Measurements from ENCODE around the gene OSBPL3. TPM values are rescaled to one million over a fixed set of nuclear protein-coding genes. Genes with fewer than 3 reads are reported as not detected.
"Not testable (repeated sequence)": the region's sequence is repeated elsewhere in the genome, so short reads cannot be mapped to it uniquely, and the experiment has no call there.

OSBPL3 gene
- total and polyA plus RNA-seq, 2 donors (not counting 1 experiment from before 2014, with no cell fraction given) = 22.7 to 70.2 TPM

DNA sequence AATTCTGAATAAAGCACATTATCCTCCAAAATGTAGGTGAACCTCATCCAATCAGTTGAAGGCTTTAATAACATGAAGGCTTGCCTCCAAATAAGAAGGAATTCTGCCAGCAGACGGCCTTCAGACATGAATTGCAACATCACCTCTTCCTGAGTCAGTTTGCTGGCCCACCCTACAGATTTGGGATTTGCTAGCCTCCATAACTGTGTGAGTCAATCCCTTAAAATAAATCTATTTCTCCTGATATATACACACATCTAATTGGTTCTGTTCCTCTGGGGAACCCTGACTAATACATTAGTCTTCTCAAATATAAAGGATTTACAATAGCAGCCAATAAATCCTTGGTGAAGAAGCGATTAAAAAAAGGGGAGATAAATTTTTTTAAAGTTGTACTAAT, 34.8 kb upstream of the OSBPL3 start:
- peak; percentile 92 to 96 for DNase-seq (ENCODE audit: low read depth in 2 of 2)
- no peaks in the 10 kb centered on the region for H3K36me3 ChIP-seq (ENCODE audit: control insufficient read depth, insufficient read depth, low read length)
- H3K9ac ChIP-seq (ENCODE audit: insufficient read depth, low read length) = no peak overlapping the region
- no peak overlapping the region for H2AFZ ChIP-seq (ENCODE audit: low read length)
- H3K9me3 ChIP-seq (ENCODE audit: control insufficient read depth, insufficient read depth, low read depth, low read length) = no peaks in the 10 kb centered on the region
- TF ChIP-seq EZH2 (IDR thresholded peaks at IDR 0.05; ENCODE audit: low read length, missing control alignments) = no peak
- TF ChIP-seq, protein P1, sequence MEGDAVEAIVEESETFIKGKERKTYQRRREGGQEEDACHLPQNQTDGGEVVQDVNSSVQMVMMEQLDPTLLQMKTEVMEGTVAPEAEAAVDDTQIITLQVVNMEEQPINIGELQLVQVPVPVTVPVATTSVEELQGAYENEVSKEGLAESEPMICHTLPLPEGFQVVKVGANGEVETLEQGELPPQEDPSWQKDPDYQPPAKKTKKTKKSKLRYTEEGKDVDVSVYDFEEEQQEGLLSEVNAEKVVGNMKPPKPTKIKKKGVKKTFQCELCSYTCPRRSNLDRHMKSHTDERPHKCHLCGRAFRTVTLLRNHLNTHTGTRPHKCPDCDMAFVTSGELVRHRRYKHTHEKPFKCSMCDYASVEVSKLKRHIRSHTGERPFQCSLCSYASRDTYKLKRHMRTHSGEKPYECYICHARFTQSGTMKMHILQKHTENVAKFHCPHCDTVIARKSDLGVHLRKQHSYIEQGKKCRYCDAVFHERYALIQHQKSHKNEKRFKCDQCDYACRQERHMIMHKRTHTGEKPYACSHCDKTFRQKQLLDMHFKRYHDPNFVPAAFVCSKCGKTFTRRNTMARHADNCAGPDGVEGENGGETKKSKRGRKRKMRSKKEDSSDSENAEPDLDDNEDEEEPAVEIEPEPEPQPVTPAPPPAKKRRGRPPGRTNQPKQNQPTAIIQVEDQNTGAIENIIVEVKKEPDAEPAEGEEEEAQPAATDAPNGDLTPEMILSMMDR (conservative IDR thresholded peaks at IDR 0.05 in 1 of 2, IDR thresholded peaks at IDR 0.05 in 1 of 2; ENCODE audit: low read depth in 1 of 2, low read length in 2 of 2) = no peak
- no peak overlapping the region for H3K27ac ChIP-seq (ENCODE audit: insufficient read depth, low read length)
- H3K27me3 ChIP-seq (ENCODE audit: control insufficient read depth, insufficient read depth, low read length) = no peaks in the 10 kb centered on the region
- no peaks in the 10 kb centered on the region for H4K20me1 ChIP-seq (ENCODE audit: control insufficient read depth, extremely low read depth, insufficient read depth, low read length)
- no peak overlapping the region for H3K4me2 ChIP-seq (ENCODE audit: extremely low read depth, insufficient read depth, low read length)
- H3K4me3 ChIP-seq (replicated peaks in 1 of 4; ENCODE audit: control extremely low read depth in 1 of 4, insufficient read depth in 1 of 4, low read depth in 3 of 4, low read length in 4 of 4) = no peak overlapping the region
- H3K4me1 ChIP-seq (ENCODE audit: control insufficient read depth, extremely low read depth, insufficient read depth, low read length) = peaks cover 8% of the 10 kb centered on the region
- H3K79me2 ChIP-seq (ENCODE audit: control insufficient read depth, insufficient read depth, low read length) = no peaks in the 10 kb centered on the region

DNA sequence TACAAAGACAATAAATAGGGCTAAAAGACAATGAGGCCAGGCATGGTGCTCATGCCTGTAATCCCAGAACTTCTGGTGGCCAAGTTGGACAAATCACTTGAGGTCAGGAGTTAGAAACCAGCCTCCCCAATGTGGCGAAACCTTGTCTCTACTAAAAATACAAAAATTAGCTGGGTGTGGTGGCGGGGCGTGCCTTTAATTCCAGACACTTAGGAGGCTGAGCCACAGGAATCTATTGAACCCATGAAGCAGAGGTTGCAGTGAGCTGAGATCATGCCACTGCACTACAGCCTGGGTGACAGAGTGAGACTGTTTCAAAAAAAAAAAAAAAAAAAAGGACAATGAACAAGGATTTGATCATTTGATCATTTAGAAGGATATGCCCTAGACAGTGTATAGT, 32.7 kb upstream of the OSBPL3 start:
- peak; percentile 14 to 69 for DNase-seq (ENCODE audit: low read depth in 2 of 2)
- H3K9me3 ChIP-seq (ENCODE audit: control insufficient read depth, insufficient read depth, low read depth, low read length); H3K4me1 ChIP-seq (ENCODE audit: control insufficient read depth, extremely low read depth, insufficient read depth, low read length); H3K27me3 ChIP-seq (ENCODE audit: control insufficient read depth, insufficient read depth, low read length); H2AFZ ChIP-seq (ENCODE audit: low read length); H3K9ac ChIP-seq (ENCODE audit: insufficient read depth, low read length); H3K79me2 ChIP-seq (ENCODE audit: control insufficient read depth, insufficient read depth, low read length); H3K4me3 ChIP-seq (replicated peaks in 1 of 4; ENCODE audit: control extremely low read depth in 1 of 4, insufficient read depth in 1 of 4, low read depth in 3 of 4, low read length in 4 of 4); H3K4me2 ChIP-seq (ENCODE audit: extremely low read depth, insufficient read depth, low read length); H3K36me3 ChIP-seq (ENCODE audit: control insufficient read depth, insufficient read depth, low read length); H4K20me1 ChIP-seq (ENCODE audit: control insufficient read depth, extremely low read depth, insufficient read depth, low read length): not testable (repeated sequence)
- H3K27ac ChIP-seq (ENCODE audit: insufficient read depth, low read length) = peak overlapping the region; percentile 0

DNA sequence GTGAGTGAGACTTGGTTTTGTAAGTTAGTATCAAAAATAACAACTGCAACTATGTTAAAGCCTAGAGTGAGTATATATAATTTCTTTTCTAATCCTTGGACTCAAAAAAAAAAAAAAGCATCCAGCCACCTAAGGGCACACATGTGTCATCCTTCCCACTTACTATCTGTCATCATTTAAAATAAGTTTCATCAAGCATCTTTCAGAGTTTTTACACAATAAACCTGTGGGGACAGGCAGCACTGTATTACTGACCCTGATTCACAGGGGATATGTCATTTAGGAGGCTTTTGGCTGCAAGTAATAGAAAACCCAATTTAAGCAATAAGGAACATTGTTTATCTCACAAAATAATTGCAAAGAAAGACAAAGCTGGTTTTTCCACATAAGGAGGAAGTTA, 32.3 kb upstream of the OSBPL3 start:
- no peak overlapping the region for H2AFZ ChIP-seq (ENCODE audit: low read length)
- H3K27me3 ChIP-seq (ENCODE audit: control insufficient read depth, insufficient read depth, low read length) = no peaks in the 10 kb centered on the region
- TF ChIP-seq EZH2 (IDR thresholded peaks at IDR 0.05; ENCODE audit: low read length, missing control alignments) = no peak
- TF ChIP-seq, protein P1 (conservative IDR thresholded peaks at IDR 0.05 in 1 of 2, IDR thresholded peaks at IDR 0.05 in 1 of 2; ENCODE audit: low read depth in 1 of 2, low read length in 2 of 2) = no peak
- no peaks in the 10 kb centered on the region for H4K20me1 ChIP-seq (ENCODE audit: control insufficient read depth, extremely low read depth, insufficient read depth, low read length)
- H3K4me1 ChIP-seq (ENCODE audit: control insufficient read depth, extremely low read depth, insufficient read depth, low read length) = peaks cover 8% of the 10 kb centered on the region
- no peak for DNase-seq (ENCODE audit: low read depth in 2 of 2)
- no peak overlapping the region for H3K27ac ChIP-seq (ENCODE audit: insufficient read depth, low read length)
- H3K36me3 ChIP-seq (ENCODE audit: control insufficient read depth, insufficient read depth, low read length) = no peaks in the 10 kb centered on the region
- H3K9ac ChIP-seq (ENCODE audit: insufficient read depth, low read length) = no peak overlapping the region
- no peaks in the 10 kb centered on the region for H3K79me2 ChIP-seq (ENCODE audit: control insufficient read depth, insufficient read depth, low read length)
- no peak overlapping the region for H3K4me3 ChIP-seq (replicated peaks in 1 of 4; ENCODE audit: control extremely low read depth in 1 of 4, insufficient read depth in 1 of 4, low read depth in 3 of 4, low read length in 4 of 4)
- H3K9me3 ChIP-seq (ENCODE audit: control insufficient read depth, insufficient read depth, low read depth, low read length) = no peaks in the 10 kb centered on the region
- H3K4me2 ChIP-seq (ENCODE audit: extremely low read depth, insufficient read depth, low read length) = no peak overlapping the region

All from fibroblast of lung (primary cell).